Fibroblast of peridontal ligament (primary cell): Measurements from ENCODE around the gene SLC43A3.
A peak's percentile ranks its signal among the peaks of the same experiment; 100 is the strongest.

Experiments used
- DNase-seq: peaks from one replicate; pipeline ENCODE4 v3.0.0-alpha.2; 2010; ENCODE audit errors: extremely low read depth

The SLC43A3 gene

GRCh38 chr11:57427727-57428082 is 784 bp upstream of the SLC43A3 start:
- DNase-seq = peak; percentile 95

DNA sequence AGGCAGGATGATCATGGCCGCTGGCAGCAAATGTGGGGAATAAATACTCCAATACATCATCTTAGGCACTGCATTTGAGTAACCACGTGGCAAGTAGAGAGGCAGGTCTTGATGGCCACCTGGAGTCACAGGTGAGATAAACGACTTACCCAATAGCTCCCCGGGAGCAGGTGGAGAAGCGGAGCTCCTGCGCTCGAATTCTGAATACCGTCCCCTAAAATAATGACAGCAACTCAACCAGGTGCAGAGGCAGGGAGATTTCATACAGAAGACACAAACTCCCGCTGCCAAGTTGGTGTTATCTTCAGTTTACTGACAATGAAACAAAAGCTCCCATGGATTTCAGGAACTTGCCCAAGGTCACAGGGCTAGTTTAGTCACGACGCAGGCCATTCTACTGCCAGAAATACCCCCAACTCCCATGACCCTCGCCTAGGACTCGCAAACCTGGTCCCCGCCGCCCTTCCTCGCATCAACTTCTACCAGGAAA is 437 bp downstream of the SLC43A3 start:
- no peak for DNase-seq

DNA sequence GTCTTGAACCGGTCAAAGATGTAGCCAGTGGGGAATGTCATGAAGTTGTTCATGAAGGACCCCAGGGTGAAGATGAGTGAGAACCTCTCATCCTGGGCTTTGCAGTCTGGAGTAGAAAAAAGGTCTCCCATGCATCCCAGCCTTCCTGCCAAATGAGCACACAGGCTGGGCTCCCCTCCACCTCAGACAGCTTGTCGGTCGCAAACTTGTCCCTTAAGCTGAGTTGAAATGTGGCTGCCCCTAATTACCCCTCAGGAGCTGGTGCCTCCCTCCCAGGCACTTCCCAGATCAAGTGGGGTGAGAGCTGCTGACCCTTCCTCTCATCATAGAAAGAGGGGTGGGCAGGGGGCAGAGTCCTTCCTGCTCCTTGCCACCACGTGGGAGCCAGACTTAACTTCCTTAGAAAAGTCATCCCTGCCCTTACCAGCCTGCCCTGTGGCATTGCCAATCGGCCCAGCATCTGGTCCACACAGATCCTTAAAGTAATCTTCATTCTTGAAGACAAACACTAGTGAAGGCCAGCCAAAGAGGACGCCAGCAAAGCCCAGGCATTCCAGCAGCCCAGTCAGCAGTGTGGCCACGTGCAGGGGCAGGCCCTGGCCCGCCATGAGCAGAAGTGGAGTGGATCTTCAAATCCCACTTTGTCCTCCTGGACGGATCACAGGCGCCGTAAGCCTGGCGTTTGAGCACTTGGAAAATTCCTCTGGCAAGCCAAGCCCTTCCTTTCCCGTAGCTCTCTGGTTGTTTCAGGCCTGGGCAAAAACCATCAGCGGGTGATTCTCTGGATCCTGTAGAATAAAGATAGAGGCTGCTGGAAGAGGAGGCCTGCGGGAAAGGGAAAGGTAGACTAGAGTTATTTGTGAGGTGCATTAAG is 1.1 kb downstream of the SLC43A3 start:
- peak; percentile 42 for DNase-seq

- DNase-seq = peak; percentile 68
Measured at GRCh38 chr11:57424792-57425564, 1.9 kb downstream of the SLC43A3 start.

GRCh38 chr11:57424137-57424791 is 2.7 kb downstream of the SLC43A3 start:
- DNase-seq = no peak

DNA sequence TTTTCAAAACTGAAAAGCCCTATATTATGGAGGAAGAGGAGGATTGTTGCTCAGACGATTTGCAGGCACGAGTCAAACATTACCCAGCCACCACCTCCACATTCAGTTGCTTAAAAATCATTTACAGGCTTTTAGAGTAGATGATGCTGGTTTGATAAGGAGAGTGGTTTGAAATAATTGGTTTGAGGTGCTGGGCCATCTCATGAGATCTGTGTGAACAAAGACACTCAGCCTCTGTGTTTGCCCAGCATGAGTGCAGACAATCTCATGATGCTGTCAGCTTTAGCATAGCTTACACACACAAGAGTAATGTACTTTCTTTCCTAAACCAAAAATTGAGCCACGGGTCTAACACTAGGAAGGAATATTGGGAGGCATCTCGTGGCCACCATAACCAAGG is 4.3 kb downstream of the SLC43A3 start:
- no peak for DNase-seq

GRCh38 chr11:57421805-57422204 is 5.1 kb downstream of the SLC43A3 start:
- DNase-seq = no peak

DNA sequence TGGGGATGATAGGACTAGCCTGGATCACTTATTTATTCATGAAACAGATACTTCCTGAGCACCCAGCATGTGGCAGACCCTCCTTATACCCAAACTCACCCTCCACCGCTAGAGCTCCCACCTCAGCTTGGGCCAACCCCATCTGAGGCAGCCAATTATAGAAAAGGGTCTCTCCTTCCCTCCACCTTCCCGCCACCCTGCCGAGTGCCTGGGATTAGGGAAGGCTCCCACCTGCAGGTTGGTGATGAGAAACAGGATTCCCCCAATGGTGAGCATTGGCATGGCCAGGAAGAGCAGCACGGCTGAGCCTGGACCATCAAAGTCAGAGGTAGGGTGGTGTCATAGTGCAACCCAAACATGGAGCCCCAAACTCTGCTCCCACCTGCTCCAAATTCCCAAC is 5.9 kb downstream of the SLC43A3 start:
- DNase-seq = no peak

DNA sequence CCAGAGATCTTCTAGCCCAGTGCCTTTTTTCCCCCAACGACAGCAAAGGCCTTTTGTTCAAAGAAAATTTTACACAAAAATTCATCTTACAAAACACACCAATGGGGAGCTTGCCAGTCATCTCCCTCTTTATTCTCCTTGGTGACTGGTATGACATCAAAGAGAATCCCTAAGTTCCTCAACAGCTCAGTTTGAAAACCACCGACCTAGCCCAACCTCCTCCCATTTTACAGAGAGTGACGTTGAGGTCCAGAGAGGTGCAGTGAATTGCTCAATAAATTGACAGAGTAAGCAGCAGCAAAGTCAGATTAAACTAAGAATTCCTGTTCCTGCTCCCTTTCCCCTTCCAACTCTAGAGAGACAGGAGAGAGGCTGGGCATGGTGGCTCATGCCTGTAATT is 7.8 kb downstream of the SLC43A3 start:
- no peak for DNase-seq

DNA sequence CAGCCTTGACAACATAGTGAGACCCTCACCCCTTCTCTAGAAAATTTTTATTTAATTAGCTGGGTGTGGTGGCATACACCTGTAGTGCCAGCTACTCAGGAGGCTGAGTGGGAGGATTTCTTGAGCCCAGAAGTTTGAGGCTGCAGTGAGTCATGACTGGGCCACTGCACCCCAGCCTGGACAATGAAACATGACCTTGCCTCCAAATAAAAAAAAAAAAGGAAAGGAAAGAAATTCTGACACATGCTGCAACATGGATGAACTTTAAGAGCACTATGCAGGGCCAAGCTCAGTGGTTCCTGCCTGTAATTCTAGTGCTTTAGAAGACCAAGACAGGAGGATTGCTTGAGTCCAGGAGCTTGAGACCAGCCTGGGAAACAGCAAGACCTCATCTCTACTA is 8.8 kb downstream of the SLC43A3 start:
- no peak for DNase-seq

- peak; percentile 92 for DNase-seq
Measured at GRCh38 chr11:57417056-57417455, 9.9 kb downstream of the SLC43A3 start.

- DNase-seq = no peak
Measured at GRCh38 chr11:57416436-57416835, 10.5 kb downstream of the SLC43A3 start.

DNA sequence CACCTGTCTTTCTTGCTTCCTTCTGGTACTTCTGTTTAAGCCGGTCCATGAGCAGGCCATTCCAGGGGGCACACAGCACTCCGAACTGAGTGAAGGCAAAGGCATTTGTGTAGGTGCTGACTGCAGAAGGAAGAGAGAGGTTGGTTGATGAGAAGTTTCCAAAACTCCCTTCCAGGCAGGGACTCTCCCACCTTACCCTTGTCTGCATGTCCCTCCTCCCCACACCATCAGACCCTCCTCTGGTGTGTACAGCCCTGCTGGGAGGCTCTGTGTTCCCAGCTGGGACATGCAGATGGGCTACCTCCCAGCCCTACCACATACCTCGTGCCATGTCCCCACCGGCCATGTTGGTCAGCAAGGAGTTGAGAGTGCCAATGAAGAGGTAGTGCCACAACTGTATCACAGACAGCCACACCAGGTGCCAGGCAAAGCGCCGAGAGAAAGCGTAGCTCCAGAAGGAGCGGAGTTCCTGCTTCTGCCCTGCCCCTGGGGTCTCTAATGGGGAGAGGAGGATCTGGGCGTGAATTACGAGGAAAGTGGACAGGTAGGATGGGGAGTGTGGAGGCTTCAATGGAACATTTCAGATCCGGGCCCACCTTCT is 12.2 kb downstream of the SLC43A3 start:
- DNase-seq = no peak

- DNase-seq = no peak
Measured at GRCh38 chr11:57413681-57414080, 13.2 kb downstream of the SLC43A3 start.

GRCh38 chr11:57410287-57410686 is 16.6 kb downstream of the SLC43A3 start:
- peak; percentile 95 for DNase-seq

DNA sequence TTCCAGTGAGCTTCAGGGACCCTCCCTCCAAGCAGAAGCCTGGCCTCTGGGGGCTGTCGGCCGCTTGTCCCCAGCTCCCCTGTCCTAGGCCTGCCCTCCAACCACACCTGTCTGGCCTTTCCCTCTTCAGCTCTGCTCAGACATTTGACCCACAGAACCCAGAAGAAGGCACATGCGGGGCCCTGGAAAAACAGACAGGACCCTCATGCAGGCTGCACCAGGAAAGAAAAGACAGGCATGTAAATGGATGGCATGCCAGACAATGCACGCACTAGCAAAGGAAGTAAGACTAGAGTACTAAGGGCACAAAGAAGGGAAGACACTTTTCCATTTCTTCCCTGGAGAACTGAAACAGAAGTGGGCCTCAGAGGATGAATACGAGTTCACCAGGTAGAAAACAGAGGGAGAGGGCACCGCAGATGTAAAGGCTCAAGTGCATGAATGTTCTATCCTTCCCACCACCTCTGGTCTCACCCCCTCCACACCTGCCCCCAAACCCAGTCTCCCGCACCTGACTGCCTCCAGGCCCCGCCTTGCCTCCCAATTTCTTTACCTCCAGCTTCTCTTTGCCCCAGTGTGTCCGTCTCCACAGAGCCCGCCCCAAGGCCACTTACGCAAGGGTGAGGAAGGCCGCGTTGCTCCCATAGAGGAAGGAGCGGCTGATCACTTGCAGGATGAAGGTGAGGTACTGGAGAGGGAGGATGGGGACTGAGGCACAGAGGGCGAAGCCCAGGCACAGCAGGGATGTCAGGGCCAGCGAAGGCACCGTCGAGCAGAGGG is 17.4 kb downstream of the SLC43A3 start:
- DNase-seq = no peak

DNA sequence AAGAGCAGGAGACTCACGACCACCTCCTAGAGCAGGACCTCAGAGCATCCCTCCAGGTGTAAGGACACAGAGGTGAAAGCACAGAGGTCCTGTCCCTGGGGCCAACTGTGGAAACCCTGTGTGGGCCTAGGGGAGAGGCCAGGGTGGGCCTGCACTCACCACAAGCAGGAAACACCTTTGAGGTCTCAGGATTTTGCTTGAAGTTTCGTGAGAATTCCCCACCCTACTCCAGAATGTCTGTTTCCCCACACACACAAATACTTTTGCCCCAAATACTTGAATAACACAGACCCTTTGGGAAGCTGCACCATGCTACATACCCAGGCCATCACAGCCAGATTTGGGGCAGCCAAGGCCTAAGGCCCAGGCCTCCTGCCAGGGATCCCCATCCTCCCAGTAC is 18.1 kb downstream of the SLC43A3 start:
- DNase-seq = no peak

DNA sequence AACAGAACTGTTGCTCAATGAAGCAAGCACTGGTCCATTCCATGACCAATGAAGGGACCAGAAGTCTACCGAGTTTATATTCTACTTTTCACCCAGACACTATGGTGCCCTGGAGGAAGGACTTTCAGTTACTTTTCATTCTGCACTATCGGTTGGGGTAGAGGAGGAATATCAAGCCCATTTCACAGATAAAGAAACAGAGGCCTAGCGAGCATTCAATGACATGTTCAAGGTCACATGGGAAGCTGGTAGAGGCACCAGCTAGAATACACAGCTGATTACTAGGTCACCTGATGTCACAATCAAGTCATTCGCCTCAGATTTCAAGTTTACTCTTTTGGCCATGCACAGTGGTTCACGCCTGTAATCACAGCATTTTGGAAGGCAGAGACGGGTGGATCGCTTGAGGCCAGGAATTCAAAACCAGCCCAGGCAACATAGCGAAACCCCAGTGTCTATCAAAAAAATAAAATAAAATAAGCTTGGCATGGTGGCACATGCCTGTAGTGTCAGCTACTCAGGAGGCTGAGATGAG is 18.9 kb downstream of the SLC43A3 start:
- no peak for DNase-seq

GRCh38 chr11:57407010-57407920 is 19.7 kb downstream of the SLC43A3 start:
- DNase-seq = no peak

- no peak for DNase-seq
Measured at GRCh38 chr11:57406337-57406904, 20.5 kb downstream of the SLC43A3 start.
